Caco-2 (cell line): ENCODE results near the gene UBL7. TPM values are rescaled to one million over a fixed set of nuclear protein-coding genes. Genes with fewer than 3 reads are reported as not detected.

Source experiments
- BruUV-seq: library from RNA; stranded (reverse); fragments of 400-500 nt; replicated peaks from 2 replicates; lab custom pipeline; 2021; lab: Mats Ljungman, UMichigan
- CTCF ChIA-PET: fragments of 300-600 bp; sonication (Branson Sonifier 250); formaldehyde crosslinking; loops from one replicate; lab custom pipeline; 2022; ENCODE audit warnings: antibody characterized with exemption; lab: Charles Lee
- POLR2A ChIA-PET: fragments of 300-600 bp; sonication (Branson Sonifier 250); formaldehyde crosslinking; loops from one replicate; lab custom pipeline; 2022; ENCODE audit warnings: antibody characterized with exemption; lab: Charles Lee
- DNase-seq, 2 experiments: peaks; one replicate each; pipeline versions ENCODE4 v3.0.0 to v3.0.0-alpha.2; 2020 to 2022
- H3K27me3 ChIP-seq: replicated peaks from 2 replicates; pipeline ENCODE4 v1.6.0; 2011; ENCODE audit warnings: low read length; ENCODE audit not compliant: control insufficient read depth, insufficient read depth
- H3K36me3 ChIP-seq: 2 replicates; pipeline ENCODE4 v1.5.1; 2011; ENCODE audit warnings: low read length; ENCODE audit not compliant: control insufficient read depth, insufficient read depth
- H3K4me1 ChIP-seq: fragments of 250-450 bp; sonication (Bioruptor Pico); 2 replicates; pipeline ENCODE4 v1.5.1; 2020; ENCODE audit warnings: mild to moderate bottlenecking
- H3K4me3 ChIP-seq: 2 replicates; pipeline ENCODE4 v1.5.1; 2011; ENCODE audit warnings: low read depth, mild to moderate bottlenecking, control low read depth, low read length
- H3K9me3 ChIP-seq: fragments of 250-450 bp; sonication (Bioruptor Pico); 2 replicates; pipeline ENCODE4 v1.5.1; 2020; ENCODE audit warnings: mild to moderate bottlenecking, moderate library complexity
- H3K27ac Mint-ChIP-seq: one replicate; pipeline ENCODE4 v1.8.0; 2022; ENCODE audit warnings: mixed read lengths; ENCODE audit not compliant: unreplicated experiment
- H3K27me3 Mint-ChIP-seq: one replicate; pipeline ENCODE4 v1.8.0; 2022; ENCODE audit warnings: mixed read lengths; ENCODE audit not compliant: insufficient read depth, unreplicated experiment
- H3K36me3 Mint-ChIP-seq: one replicate; pipeline ENCODE4 v1.8.0; 2022; ENCODE audit warnings: mild to moderate bottlenecking, mixed read lengths; ENCODE audit not compliant: insufficient read depth, unreplicated experiment
- H3K4me1 Mint-ChIP-seq: one replicate; pipeline ENCODE4 v1.8.0; 2022; ENCODE audit warnings: low read depth, mixed read lengths; ENCODE audit not compliant: unreplicated experiment
- H3K4me3 Mint-ChIP-seq: one replicate; pipeline ENCODE4 v1.8.0; 2022; ENCODE audit warnings: mild to moderate bottlenecking, moderate library complexity, mixed read lengths; ENCODE audit not compliant: unreplicated experiment
- H3K9me3 Mint-ChIP-seq: one replicate; pipeline ENCODE4 v1.8.0; 2022; ENCODE audit warnings: mixed read lengths; ENCODE audit not compliant: unreplicated experiment
- intact Hi-C: fragments of 100-400 bp; cut with micrococcal nuclease; formaldehyde crosslinking; loops from one replicate; pipeline ENCODE4 v1.10.0; 2022; ENCODE audit not compliant: unreplicated experiment
- total RNA-seq: library from RNA; stranded (reverse); gene quantifications from 2 replicates; pipeline ENCODE4 v1.2.3, GENCODE V29; 2022
- TF ChIP-seq, protein P1 (sequence below), 2 experiments: fragments of 200-600 bp in 1 of 2; IDR thresholded peaks; 1 replicate in 1 of 2; 2 replicates in 1 of 2; pipeline versions ENCODE4 v1.5.1 to v1.8.0; 2011 to 2022; ENCODE audit warnings: antibody characterized with exemption in 1 of 2, control low read depth in 1 of 2, inconsistent platforms in 1 of 2, low read depth in 1 of 2, low read length in 1 of 2, mild to moderate bottlenecking in 1 of 2, moderate library complexity in 1 of 2; ENCODE audit not compliant: insufficient read depth in 1 of 2, severe bottlenecking in 1 of 2, unreplicated experiment in 1 of 2

Gene UBL7
- total RNA-seq, 1 experiment from 2014 or later = 34.4 TPM

DNA sequence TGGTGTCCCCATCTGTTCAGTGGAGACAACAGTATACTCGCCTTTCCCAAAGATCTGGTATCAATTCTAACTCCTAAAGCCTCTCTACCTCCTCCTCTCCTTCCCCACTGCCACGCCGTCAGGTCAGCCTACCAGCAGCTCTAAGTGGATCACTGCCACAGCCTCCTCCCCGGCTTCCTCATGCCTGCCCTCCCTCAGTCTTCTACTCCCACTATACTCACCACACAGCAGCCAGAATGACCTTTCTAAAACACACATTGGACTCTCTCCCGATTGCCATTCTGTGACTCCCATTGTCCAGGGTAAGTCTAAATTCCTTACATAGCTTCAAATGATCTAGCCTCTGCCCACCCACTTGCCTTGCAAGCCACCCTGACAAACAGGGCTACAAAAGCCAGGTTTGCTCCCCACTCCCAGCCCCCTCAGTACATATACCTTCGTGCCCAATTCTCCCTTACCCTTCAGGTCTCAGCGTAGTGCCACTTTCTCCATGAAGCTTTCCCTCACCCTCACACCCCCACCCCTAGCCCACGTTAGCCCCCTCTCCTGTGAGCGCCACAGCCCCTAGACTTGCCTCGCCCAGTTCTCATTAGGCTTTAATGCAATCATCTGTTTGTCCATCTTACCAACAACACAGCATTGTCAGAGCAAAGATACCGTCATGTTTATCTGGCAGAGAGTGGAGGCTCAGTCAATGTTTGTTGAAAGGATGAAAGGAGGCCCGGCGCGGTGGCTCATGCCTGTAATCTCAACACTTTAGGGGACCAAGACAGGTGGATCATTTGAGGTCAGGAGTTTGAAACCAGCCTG is 17.7 kb downstream of the UBL7 start:
- Histone ChIP-seq H3K9me3 (no peaks in the 10 kb centered on the region), H3K4me1 (peaks cover 77% of the 10 kb centered on the region), H3K27me3 (no peaks in the 10 kb centered on the region), H3K4me3 (0 out of 2 replicates have a peak overlapping the region, but pooled peaks have one; percentile 6), H3K36me3 (no peaks in the 10 kb centered on the region)
- Mint-ChIP-seq H3K4me1 (peaks cover 64% of the 10 kb centered on the region), H3K36me3 (peaks cover 17% of the 10 kb centered on the region), H3K27me3 (no peaks in the 10 kb centered on the region), H3K9me3 (no peaks in the 10 kb centered on the region), H3K27ac (peak overlapping the region; percentile 89), H3K4me3 (peak overlapping the region; percentile 70)
- TSS peak; percentile 21 for BruUV-seq
- ChIA-PET CTCF (interaction anchor here (0.6 to 2.1 kb wide), 10 partner anchors 8 to 122 kb away, joined by 3 to 13 read pairs (median 4); partner anchors contain the start of gene UBL7), POLR2A (interaction anchor here (0.6 to 2.0 kb wide), 8 partner anchors 11 to 155 kb away, joined by 3 to 14 read pairs (median 4); partner anchors contain the start of gene UBL7)
- intact Hi-C loops = loop anchor here (1.0 to 5.0 kb wide), 2 partner anchors 18 to 99 kb away; partner anchors contain the start of genes ARID3B and UBL7
- TF ChIP-seq, protein P1, sequence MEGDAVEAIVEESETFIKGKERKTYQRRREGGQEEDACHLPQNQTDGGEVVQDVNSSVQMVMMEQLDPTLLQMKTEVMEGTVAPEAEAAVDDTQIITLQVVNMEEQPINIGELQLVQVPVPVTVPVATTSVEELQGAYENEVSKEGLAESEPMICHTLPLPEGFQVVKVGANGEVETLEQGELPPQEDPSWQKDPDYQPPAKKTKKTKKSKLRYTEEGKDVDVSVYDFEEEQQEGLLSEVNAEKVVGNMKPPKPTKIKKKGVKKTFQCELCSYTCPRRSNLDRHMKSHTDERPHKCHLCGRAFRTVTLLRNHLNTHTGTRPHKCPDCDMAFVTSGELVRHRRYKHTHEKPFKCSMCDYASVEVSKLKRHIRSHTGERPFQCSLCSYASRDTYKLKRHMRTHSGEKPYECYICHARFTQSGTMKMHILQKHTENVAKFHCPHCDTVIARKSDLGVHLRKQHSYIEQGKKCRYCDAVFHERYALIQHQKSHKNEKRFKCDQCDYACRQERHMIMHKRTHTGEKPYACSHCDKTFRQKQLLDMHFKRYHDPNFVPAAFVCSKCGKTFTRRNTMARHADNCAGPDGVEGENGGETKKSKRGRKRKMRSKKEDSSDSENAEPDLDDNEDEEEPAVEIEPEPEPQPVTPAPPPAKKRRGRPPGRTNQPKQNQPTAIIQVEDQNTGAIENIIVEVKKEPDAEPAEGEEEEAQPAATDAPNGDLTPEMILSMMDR (IDR thresholded peaks at IDR 0.05; ENCODE audit: insufficient read depth in 1 of 2, low read depth in 1 of 2, low read length in 1 of 2, severe bottlenecking in 1 of 2, unreplicated experiment in 1 of 2) = no peak
- DNase-seq = peak; percentile 81 to 85

GRCh38 chr15:74442604-74443003 is 18.4 kb downstream of the UBL7 start:
- POLR2A ChIA-PET = interaction anchor here (0.6 to 2.0 kb wide), 8 partner anchors 10 to 155 kb away, joined by 3 to 14 read pairs (median 5); partner anchors contain the start of gene UBL7
- peak overlapping the region; percentile 70 for H3K4me3 Mint-ChIP-seq
- Histone ChIP-seq H3K4me3 (no peak overlapping the region), H3K9me3 (no peaks in the 10 kb centered on the region), H3K4me1 (peaks cover 76% of the 10 kb centered on the region), H3K36me3 (no peaks in the 10 kb centered on the region), H3K27me3 (no peaks in the 10 kb centered on the region)
- H3K27ac Mint-ChIP-seq = peak overlapping the region; percentile 89
- TF ChIP-seq, protein P1 (IDR thresholded peaks at IDR 0.05; ENCODE audit: insufficient read depth in 1 of 2, low read depth in 1 of 2, low read length in 1 of 2, severe bottlenecking in 1 of 2, unreplicated experiment in 1 of 2) = no peak
- peaks cover 67% of the 10 kb centered on the region for H3K4me1 Mint-ChIP-seq
- intact Hi-C loops = loop anchor here (1.0 to 5.0 kb wide), 2 partner anchors 19 to 100 kb away; partner anchors contain the start of genes ARID3B and UBL7
- H3K36me3 Mint-ChIP-seq = peaks cover 20% of the 10 kb centered on the region
- H3K27me3 Mint-ChIP-seq = no peaks in the 10 kb centered on the region
- BruUV-seq = no TSS peak
- CTCF ChIA-PET = interaction anchor here (0.6 to 2.1 kb wide), 12 partner anchors 9 to 122 kb away, joined by 3 to 13 read pairs (median 4); partner anchors contain the start of gene UBL7
- H3K9me3 Mint-ChIP-seq = no peaks in the 10 kb centered on the region
- no peak for DNase-seq

- H3K4me3 ChIP-seq = no peak overlapping the region
- no peaks in the 10 kb centered on the region for H3K9me3 ChIP-seq
- Mint-ChIP-seq H3K9me3 (no peaks in the 10 kb centered on the region), H3K4me3 (peak overlapping the region; percentile 70), H3K36me3 (peaks cover 20% of the 10 kb centered on the region), H3K27ac (peak overlapping the region; percentile 89), H3K4me1 (peaks cover 66% of the 10 kb centered on the region), H3K27me3 (no peaks in the 10 kb centered on the region)
- ChIA-PET CTCF (interaction anchor here (0.6 to 2.1 kb wide), 9 partner anchors 12 to 109 kb away, joined by 3 to 13 read pairs (median 3); partner anchors contain the start of gene UBL7), POLR2A (interaction anchor here (0.7 to 2.0 kb wide), 4 partner anchors 19 to 156 kb away, joined by 4 to 14 read pairs (median 5); partner anchors contain the start of gene UBL7)
- intact Hi-C loops = loop anchor here (5.0 kb wide), 1 partner anchor 100 kb away; the partner anchor contains the start of gene ARID3B
- peaks cover 71% of the 10 kb centered on the region for H3K4me1 ChIP-seq
- H3K27me3 ChIP-seq = no peaks in the 10 kb centered on the region
- DNase-seq = no peak
- no TSS peak for BruUV-seq
- no peaks in the 10 kb centered on the region for H3K36me3 ChIP-seq
- TF ChIP-seq, protein P1 (IDR thresholded peaks at IDR 0.05; ENCODE audit: insufficient read depth in 1 of 2, low read depth in 1 of 2, low read length in 1 of 2, severe bottlenecking in 1 of 2, unreplicated experiment in 1 of 2) = no peak
Observed at GRCh38 chr15:74442063-74442462, 18.9 kb downstream of the UBL7 start.
